HepG2 (cell line): ENCODE data around the gene ZNF433. TPM values are rescaled to one million over a fixed set of nuclear protein-coding genes. Genes with fewer than 3 reads are reported as not detected.

Source experiments
- ATAC-seq: fragments of 200-7000 bp; cut with Tn5 transposase; 3 replicates; pipeline ENCODE4 v1.9.1; 2020; ENCODE audit warnings: mild to moderate bottlenecking, moderate library complexity
- BruUV-seq: library from RNA; stranded (reverse); fragments of 400-500 nt; replicated peaks from 2 replicates; lab custom pipeline; 2021; lab: Mats Ljungman, UMichigan
- CTCF ChIA-PET: fragments of 300-600 bp; formaldehyde crosslinking; extraction: SDS; loops from one replicate; lab custom pipeline; 2021; ENCODE audit warnings: low total read pairs, inconsistent platforms, low intra/inter-chr PET ratio; lab: Yijun Ruan, JAX
- POLR2A ChIA-PET: fragments of 350-600 bp; sonication (Branson Sonifier 250); formaldehyde crosslinking; loops from one replicate; lab custom pipeline; 2020; ENCODE audit warnings: antibody characterized with exemption, inconsistent platforms; lab: Yijun Ruan, JAX
- DNase-seq: peaks from one replicate; pipeline ENCODE4 v3.0.0-alpha.2; 2015; ENCODE audit warnings: low spot score
- FAIRE-seq: peaks from 3 replicates; lab custom pipeline; 2011; peaks lifted over from hg19 to GRCh38; lab: Jason Lieb, UNC
- H2AFZ ChIP-seq: one replicate; pipeline ENCODE4 v1.6.1; 2011; ENCODE audit warnings: low read length, inconsistent platforms
- H3K27ac ChIP-seq: fragments of 300-600 bp; 3 replicates; pipeline ENCODE4 v1.8.0; 2011; ENCODE audit warnings: mixed run types, mild to moderate bottlenecking, mixed read lengths, low read length, inconsistent platforms; ENCODE audit not compliant: insufficient read depth; ENCODE audit errors: extremely low read length
- H3K27me3 ChIP-seq, 2 experiments: fragments of 200-600 bp in 1 of 2; 2 replicates in 1 of 2; 3 replicates in 1 of 2; pipeline versions ENCODE4 v1.6.0 to v1.8.0; 2011; ENCODE audit warnings: low read length in 2 of 2, mild to moderate bottlenecking in 2 of 2, moderate library complexity in 2 of 2, inconsistent platforms in 1 of 2; ENCODE audit not compliant: insufficient read depth in 2 of 2, control insufficient read depth in 1 of 2
- H3K36me3 ChIP-seq, 2 experiments: fragments of 200-600 bp in 1 of 2; replicated peaks in 1 of 2; 2 replicates in 1 of 2; 3 replicates in 1 of 2; pipeline versions ENCODE4 v1.5.1 to v1.8.0; 2011; ENCODE audit warnings: low read length in 2 of 2, inconsistent platforms in 1 of 2; ENCODE audit not compliant: insufficient read depth in 2 of 2, control insufficient read depth in 1 of 2
- H3K4me1 ChIP-seq: 2 replicates; pipeline ENCODE4 v1.5.1; 2012; ENCODE audit warnings: low read length, inconsistent platforms; ENCODE audit not compliant: insufficient read depth
- H3K4me2 ChIP-seq: 2 replicates; pipeline ENCODE4 v1.6.0; 2011; ENCODE audit warnings: low read depth, low read length, inconsistent platforms
- H3K4me3 ChIP-seq, 3 experiments: fragments of 200-600 bp in 1 of 3; sonication (generic), shearing (Covaris generic) in 1 of 3; replicated peaks in 1 of 3; 2 replicates each; pipeline ENCODE4 v1.5.1; 2011 to 2016; ENCODE audit warnings: low read length in 3 of 3, inconsistent platforms in 2 of 3, low read depth in 2 of 3, mild to moderate bottlenecking in 2 of 3, control low read depth in 1 of 3, mixed read lengths in 1 of 3; ENCODE audit not compliant: insufficient read depth in 1 of 3
- H3K79me2 ChIP-seq: one replicate; pipeline ENCODE4 v1.6.1; 2011; ENCODE audit warnings: low read length, inconsistent platforms; ENCODE audit not compliant: insufficient read depth
- H3K9ac ChIP-seq: 2 replicates; pipeline ENCODE4 v1.6.0; 2011; ENCODE audit warnings: mild to moderate bottlenecking, low read depth, low read length, inconsistent platforms; ENCODE audit not compliant: insufficient read depth
- H3K9me3 ChIP-seq: 2 replicates; pipeline ENCODE4 v1.5.1; 2012; ENCODE audit warnings: mild to moderate bottlenecking, low read length
- H4K20me1 ChIP-seq: 2 replicates; pipeline ENCODE4 v1.6.0; 2011; ENCODE audit warnings: inconsistent platforms, mild to moderate bottlenecking, low read length, moderate library complexity; ENCODE audit not compliant: insufficient read depth
- CENPT ChIP-seq: sonication (generic); formaldehyde crosslinking; IDR thresholded peaks from 2 replicates; pipeline ENCODE4 v1.8.0; 2022; ENCODE audit warnings: low read depth, mild to moderate bottlenecking, moderate library complexity, missing genetic modification reagents
- HMG20A ChIP-seq: IDR thresholded peaks from 2 replicates; pipeline ENCODE4 v1.6.1; 2016; ENCODE audit warnings: borderline replicate concordance
- NFAT5 ChIP-seq: sonication (generic); formaldehyde crosslinking; IDR thresholded peaks from 2 replicates; pipeline ENCODE4 v1.4.0; 2020; ENCODE audit warnings: missing genetic modification reagents
- NFE2L1 ChIP-seq: sonication (generic); formaldehyde crosslinking; IDR thresholded peaks from 2 replicates; pipeline ENCODE4 v1.4.0; 2020; ENCODE audit warnings: missing genetic modification reagents, mild to moderate bottlenecking, borderline replicate concordance
- NFKB2 ChIP-seq: sonication (generic); formaldehyde crosslinking; IDR thresholded peaks from 2 replicates; pipeline ENCODE4 v1.4.0; 2020; ENCODE audit warnings: missing genetic modification reagents, borderline replicate concordance
- POLR2G ChIP-seq: fragments of 200-400 bp; formaldehyde crosslinking; IDR thresholded peaks from 2 replicates; pipeline ENCODE4 v1.6.1; 2018; ENCODE audit warnings: mild to moderate bottlenecking, low read depth, low read length, moderate library complexity
- SKIL ChIP-seq: sonication (generic); formaldehyde crosslinking; IDR thresholded peaks from 2 replicates; pipeline ENCODE4 v1.8.0; 2022; ENCODE audit warnings: missing genetic modification reagents, mild to moderate bottlenecking, moderate library complexity, borderline replicate concordance
- TCF12 ChIP-seq, 2 experiments: fragments of 450-650 bp in 1 of 2; sonication (generic) in 1 of 2; formaldehyde crosslinking in 1 of 2; IDR thresholded peaks; 2 replicates each; pipeline versions ENCODE4 v1.6.1 to v1.8.0; 2017 to 2022; ENCODE audit warnings: antibody characterized with exemption in 1 of 2, mild to moderate bottlenecking in 1 of 2, missing genetic modification reagents in 1 of 2, moderate library complexity in 1 of 2
- ZFAT ChIP-seq: sonication (generic); formaldehyde crosslinking; conservative IDR thresholded peaks from 2 replicates; pipeline ENCODE4 v1.8.1; 2023; ENCODE audit warnings: missing genetic modification reagents, inconsistent platforms
- ZFP41 ChIP-seq: sonication (generic); formaldehyde crosslinking; IDR thresholded peaks from 2 replicates; pipeline ENCODE4 v1.4.0; 2020; ENCODE audit warnings: mild to moderate bottlenecking, missing genetic modification reagents, borderline replicate concordance
- ZNF512B ChIP-seq: sonication (generic); formaldehyde crosslinking; IDR thresholded peaks from 2 replicates; pipeline ENCODE4 v1.5.1; 2020; ENCODE audit warnings: missing genetic modification reagents, mild to moderate bottlenecking, borderline replicate concordance
- ZNF839 ChIP-seq: sonication (generic); formaldehyde crosslinking; IDR thresholded peaks from 2 replicates; pipeline ENCODE4 v1.4.0; 2020; ENCODE audit warnings: missing genetic modification reagents, mild to moderate bottlenecking, borderline replicate concordance
- WGBS: methylation state at CpG from one replicate; pipeline ENCODE4 v1.1.6; 2017; ENCODE audit warnings: low lambda C conversion rate; 5-methylcytosine and 5-hydroxymethylcytosine counted together
- in situ Hi-C: cut with HindIII; loops from 2 replicates; pipeline ENCODE4 v1.10.0; 2017; ENCODE audit warnings: low pct_unique_long_range_greater_than_20kb; ENCODE audit not compliant: extremely low pct_ligation_motif_present
- intact Hi-C: fragments of 100-400 bp; cut with micrococcal nuclease; formaldehyde crosslinking; loops from one replicate; pipeline ENCODE4 v1.10.0; 2022; ENCODE audit not compliant: unreplicated experiment
- polyA plus RNA-seq, 8 experiments: library from polyadenylated mRNA; depleted of rRNA in 3 of 8; stranded (reverse) in 7 of 8; unstranded in 1 of 8; fragments of >200 nt; fragmentation: Illumina TruSeq in 4 of 8; extraction: Trizol in 4 of 8; gene quantifications; 2 replicates each; pipeline versions ENCODE4 v1.2.1 to v1.2.3, GENCODE V29; 2011 to 2016; ENCODE audit warnings: low read depth in 4 of 8, missing spikeins in 1 of 8, mixed read lengths in 1 of 8; ENCODE audit not compliant: insufficient read depth in 1 of 8
- total RNA-seq, 5 experiments: library from RNA; depleted of rRNA; stranded (reverse); fragments of >200 nt; fragmentation: Illumina TruSeq; extraction: Trizol; gene quantifications; 2 replicates each; pipeline ENCODE4 v1.2.3, GENCODE V29; 2016; ENCODE audit warnings: low read depth in 1 of 5

Gene ZNF433
- total and polyA plus RNA-seq, 2 of the 13 experiments (the other 11 are each of a cell fraction or from before 2014, with no cell fraction given): 1.8 to 4.9 TPM

- POLR2A ChIA-PET: no interaction called here
- Histone ChIP-seq H3K27me3 (no peaks in the 10 kb centered on the region), H3K9me3 (peaks cover 18% of the 10 kb centered on the region), H3K79me2 (no peaks in the 10 kb centered on the region), H3K9ac (no peak overlapping the region), H3K27ac (peak overlapping the region; percentile 45), H3K4me2 (no peak overlapping the region), H3K36me3 (peaks cover 4 to 20% of the 10 kb centered on the region in 2 experiments; a peak in 3 of 5 replicates), H3K4me3 (no peak overlapping the region), H2AFZ (no peak overlapping the region), H4K20me1 (no peaks in the 10 kb centered on the region), H3K4me1 (peaks cover 17% of the 10 kb centered on the region)
- 94% methylated on average over 9 of the region's 9 CpGs for WGBS
- FAIRE-seq: no peak
- in situ Hi-C loops: no loop called here
- no TSS peak for BruUV-seq
- CTCF ChIA-PET: no interaction called here
- DNase-seq: no peak
- intact Hi-C loops: no loop called here
- no peak for ATAC-seq
- no peak for TF ChIP-seq TCF12 (IDR thresholded peaks at IDR 0.05)
- TF ChIP-seq TCF12 (CRISPR knock-in tag; IDR thresholded peaks at IDR 0.05): no peak
- no peak for TF ChIP-seq NFKB2 (CRISPR knock-in tag)
- TF ChIP-seq ZNF512B (CRISPR knock-in tag): no peak
- TF ChIP-seq HMG20A (CRISPR knock-in tag): no peak
- TF ChIP-seq CENPT (CRISPR knock-in tag): no peak
- no peak for TF ChIP-seq NFAT5 (CRISPR knock-in tag)
- no peak for TF ChIP-seq ZNF839 (CRISPR knock-in tag)
- TF ChIP-seq NFE2L1: no peak
- no peak for TF ChIP-seq ZFP41
- no peak for TF ChIP-seq POLR2G
- no peak for TF ChIP-seq SKIL (CRISPR knock-in tag)
- TF ChIP-seq ZFAT: no peak
Observed at GRCh38 chr19:12015015-12015752, 20.3 kb downstream of the ZNF433 start.
